Epidermal melanocyte (primary cell): Measurements from ENCODE around the gene MAP4.
"Not testable (repeated sequence)": the region's sequence is repeated elsewhere in the genome, so short reads cannot be mapped to it uniquely, and the experiment has no call there.

Experiments
- DNase-seq: peaks from one replicate; pipeline ENCODE4 v3.0.0; 2011; ENCODE audit warnings: low spot score; ENCODE audit not compliant: insufficient read length

The MAP4 gene

GRCh38 chr3:48016301-48016973, at the start of gene MAP4:
MAP4 (minus strand) TSS chr3:48016416; CDS start chr3:47998860, 17,556 bp downstream.
- DNase-seq, result no peak

DNA sequence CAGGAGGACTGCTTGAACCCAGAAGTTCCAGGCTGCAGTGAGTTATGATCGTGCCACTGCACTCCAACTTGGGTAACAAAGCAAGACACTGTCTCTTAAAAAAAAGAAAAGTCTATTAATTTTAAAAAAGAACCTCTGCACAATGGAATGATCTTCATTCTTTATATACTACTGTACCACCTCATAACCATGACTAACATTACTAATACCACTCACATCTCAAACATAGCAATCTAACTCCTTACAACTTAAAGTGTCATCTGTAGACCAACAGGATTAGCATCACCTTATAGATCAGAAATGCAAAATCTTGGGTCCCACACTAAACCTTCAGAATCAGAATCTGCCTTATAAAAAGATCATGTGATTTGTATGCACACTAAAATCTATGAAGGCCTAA, 48.8 kb upstream of the MAP4 start:
- no peak for DNase-seq

GRCh38 chr3:48064292-48064829, 48.1 kb upstream of the MAP4 start:
- DNase-seq, result no peak

DNA sequence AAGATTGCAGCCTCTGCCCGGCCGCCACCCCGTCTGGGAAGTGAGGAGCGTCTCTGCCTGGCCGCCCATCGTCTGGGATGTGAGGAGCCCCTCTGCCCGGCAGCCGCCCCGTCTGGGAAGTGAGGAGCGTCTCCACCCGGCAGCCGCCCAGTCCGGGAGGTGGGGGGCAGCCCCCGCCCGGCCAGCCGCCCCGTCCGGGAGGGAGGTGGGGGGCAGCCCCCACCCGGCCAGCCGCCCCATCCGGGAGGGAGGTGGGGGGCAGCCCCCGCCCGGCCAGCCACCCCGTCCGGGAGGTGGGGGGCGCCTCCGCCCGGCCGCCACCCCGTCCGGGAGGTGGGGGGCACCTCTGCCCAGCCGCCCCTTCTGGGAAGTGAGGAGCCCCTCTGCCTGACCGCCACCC, 45.4 kb upstream of the MAP4 start:
- DNase-seq, result not testable (repeated sequence)

DNA sequence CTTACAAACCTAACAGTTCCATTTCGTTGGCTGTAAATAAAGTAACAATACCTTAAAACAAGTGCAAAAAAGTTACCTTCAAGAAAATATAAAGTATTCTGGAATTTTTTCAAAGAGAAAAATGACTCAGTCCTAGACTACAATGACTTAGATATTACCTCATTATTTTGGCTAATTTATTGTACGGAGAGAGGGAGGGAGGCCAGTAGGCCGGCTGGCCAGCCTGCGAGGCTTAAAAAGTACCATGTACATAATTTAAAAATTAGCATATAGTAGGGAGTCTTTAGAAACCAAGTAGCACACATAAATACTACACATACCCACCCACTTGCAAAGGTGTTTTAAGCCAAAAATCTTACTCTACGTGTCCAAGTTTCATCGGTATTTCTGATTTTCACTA, 41.9 kb upstream of the MAP4 start:
- no peak for DNase-seq

GRCh38 chr3:48057521-48057920, 41.3 kb upstream of the MAP4 start:
- no peak for DNase-seq

DNA sequence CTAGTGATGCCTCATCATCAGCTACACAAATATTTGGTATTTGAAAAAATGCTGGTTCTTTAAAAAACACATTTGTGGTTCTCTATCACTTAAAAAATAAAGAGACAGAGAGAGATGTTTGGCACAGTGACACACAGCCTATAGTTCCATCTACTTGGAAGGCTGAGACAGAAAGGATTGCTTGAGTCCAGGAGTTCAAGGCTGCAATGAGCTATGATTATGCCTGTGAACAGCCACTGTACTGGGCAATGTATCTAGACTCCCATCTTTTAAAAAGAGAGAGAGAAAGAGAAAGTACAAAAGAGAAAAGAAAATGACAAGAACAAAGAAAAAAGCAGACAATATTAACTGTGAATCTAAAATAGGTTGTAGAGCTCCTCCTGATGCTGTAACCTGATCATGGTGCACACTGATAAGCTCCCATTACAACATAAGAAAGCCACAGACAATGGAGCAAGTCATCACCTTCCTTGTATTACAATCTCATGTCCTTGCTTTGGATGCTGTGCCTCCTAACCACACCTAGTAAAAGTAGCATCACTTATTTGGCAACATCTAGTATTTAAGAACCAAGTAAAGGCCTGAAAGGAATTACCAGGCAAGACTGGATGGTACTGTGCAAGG, 31.7 kb upstream of the MAP4 start:
- DNase-seq, result no peak

GRCh38 chr3:48042071-48042760, 26.0 kb upstream of the MAP4 start:
- no peak for DNase-seq

- DNase-seq, result no peak
Observed at GRCh38 chr3:48039487-48040190, 23.4 kb upstream of the MAP4 start.

GRCh38 chr3:48038971-48039481, 22.8 kb upstream of the MAP4 start:
- no peak for DNase-seq

DNA sequence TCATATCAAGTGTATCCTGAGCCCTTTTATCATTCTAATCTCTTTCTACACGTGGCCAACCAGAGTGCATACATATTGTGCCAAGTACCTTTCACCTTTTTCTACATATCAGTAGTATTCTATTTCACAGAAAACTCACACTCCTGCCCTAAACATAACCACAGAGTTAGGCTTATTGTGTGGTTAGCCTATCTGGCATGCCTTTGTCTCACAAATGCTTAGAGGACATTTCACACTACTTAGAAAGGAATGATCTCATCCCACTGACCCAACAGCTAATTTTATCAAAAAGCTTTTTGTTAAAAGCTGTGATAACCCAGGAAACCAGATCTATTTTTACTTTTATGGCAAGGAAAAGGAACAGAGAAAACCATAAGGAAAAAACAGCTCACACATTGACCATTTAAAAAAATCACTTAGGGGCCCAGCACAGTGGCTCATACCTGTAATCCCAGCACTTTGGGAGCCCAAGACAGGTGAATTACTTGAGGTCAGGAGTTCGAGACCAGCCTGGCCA, 17.8 kb upstream of the MAP4 start:
- DNase-seq, result peak; percentile 75

DNA sequence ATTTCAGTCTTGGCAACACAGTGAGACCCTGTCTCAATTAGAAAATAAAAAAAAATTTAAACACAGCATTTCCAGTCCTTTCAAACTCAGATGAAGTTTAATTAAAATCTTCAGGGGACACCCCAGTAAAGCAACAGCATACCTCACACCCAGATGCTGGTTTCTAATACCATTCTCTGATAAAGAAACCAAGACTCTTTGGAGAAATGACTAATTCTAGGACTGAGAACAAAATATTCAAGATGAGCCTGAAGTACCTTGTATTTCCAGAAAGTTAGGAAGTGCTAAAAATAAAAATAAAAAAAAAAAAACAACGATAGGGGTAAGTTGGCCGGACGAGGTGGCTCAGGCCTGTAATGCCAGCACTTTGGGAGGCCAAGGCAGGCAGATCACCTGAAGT, 14.0 kb upstream of the MAP4 start:
- no peak for DNase-seq

GRCh38 chr3:48026951-48027908, 11.0 kb upstream of the MAP4 start:
- no peak for DNase-seq

GRCh38 chr3:48026098-48026497, 9.9 kb upstream of the MAP4 start:
- DNase-seq, result no peak

- no peak for DNase-seq
Observed at GRCh38 chr3:48024401-48024800, 8.2 kb upstream of the MAP4 start.

- peak; percentile 24 for DNase-seq
Observed at GRCh38 chr3:48023377-48023776, 7.2 kb upstream of the MAP4 start.

GRCh38 chr3:48022178-48022577, 6.0 kb upstream of the MAP4 start:
- no peak for DNase-seq

GRCh38 chr3:48018841-48019240, 2.6 kb upstream of the MAP4 start:
- DNase-seq, result no peak

GRCh38 chr3:48015431-48016180, 610 bp downstream of the MAP4 start:
- DNase-seq, result no peak
